Body of pancreas (tissue), 4 donors: Measurements from ENCODE around the gene SLC17A9.
"Not testable (repeated sequence)": the region's sequence is repeated elsewhere in the genome, so short reads cannot be mapped to it uniquely, and the experiment has no call there.

Experiments used
- CTCF ChIP-seq, 7 experiments: fragments of 450-650 bp in 4 of 7; fragments of 200-600 bp in 3 of 7; sonication (generic) in 3 of 7; IDR thresholded peaks; one replicate each; pipeline ENCODE4 v1.5.1; 2016 to 2019; ENCODE audit warnings: antibody characterized with exemption in 7 of 7
- POLR2A ChIP-seq, 3 donors: fragments of 450-650 bp; IDR thresholded peaks; one replicate each; pipeline ENCODE4 v1.6.1; 2016; ENCODE audit warnings: antibody characterized with exemption in 3 of 3, mild to moderate bottlenecking in 2 of 3

- peak in 2 of 3 donors; percentile 41 to 48 for TF ChIP-seq POLR2A (IDR thresholded peaks at IDR 0.05)
- not testable (repeated sequence) for TF ChIP-seq CTCF (IDR thresholded peaks at IDR 0.05)
Observed at GRCh38 chr20:62923059-62923668, 29.3 kb upstream of the SLC17A9 start.
